Adrenal gland (tissue), 12 donors: ENCODE measurements around the gene RPL5. TPM values are rescaled to one million over a fixed set of nuclear protein-coding genes. Genes with fewer than 3 reads are reported as not detected.

Source experiments
- DNase-seq, 7 donors: peaks; one replicate each; pipeline ENCODE4 v3.0.0-alpha.2; 2019 to 2020
- H3K27ac ChIP-seq, 5 donors: fragments of 200-600 bp; sonication (generic) in 4 of 5; 1 replicate in 3 of 5; 2 replicates in 2 of 5; pipeline versions ENCODE4 v1.5.1 to v1.8.0; 2016 to 2020; ENCODE audit warnings: mild to moderate bottlenecking in 1 of 5
- H3K27me3 ChIP-seq: fragments of 200-600 bp; 2 replicates; pipeline ENCODE4 v1.8.0; 2021
- H3K36me3 ChIP-seq, 2 donors: fragments of 200-600 bp; replicated peaks in 1 of 2; 1 replicate in 1 of 2; 2 replicates in 1 of 2; pipeline versions ENCODE4 v1.5.1 to v1.8.0; 2018 to 2022
- H3K4me1 ChIP-seq, 2 donors: fragments of 200-600 bp; replicated peaks in 1 of 2; 1 replicate in 1 of 2; 2 replicates in 1 of 2; pipeline versions ENCODE4 v1.5.1 to v1.8.0; 2018 to 2021
- H3K4me3 ChIP-seq, 4 donors: fragments of 200-600 bp; sonication (generic) in 3 of 4; one replicate each; pipeline ENCODE4 v1.5.1; 2016 to 2018
- H3K9me3 ChIP-seq, 3 donors: fragments of 200-600 bp; sonication (generic) in 1 of 3; replicated peaks in 1 of 3; 1 replicate in 2 of 3; 2 replicates in 1 of 3; pipeline versions ENCODE4 v1.5.1 to v1.8.0; 2016 to 2021
- CTCF ChIP-seq, 6 experiments: fragments of 450-650 bp in 4 of 6; fragments of 200-600 bp in 2 of 6; sonication (generic) in 1 of 6; IDR thresholded peaks; 1 replicate in 5 of 6; 2 replicates in 1 of 6; pipeline versions ENCODE4 v1.5.1 to v1.8.0; 2016 to 2021; ENCODE audit warnings: antibody characterized with exemption in 6 of 6, mild to moderate bottlenecking in 2 of 6, moderate library complexity in 1 of 6
- POLR2A ChIP-seq, 2 donors: fragments of 450-650 bp; IDR thresholded peaks; one replicate each; pipeline ENCODE4 v1.6.1; 2017; ENCODE audit warnings: antibody characterized with exemption in 2 of 2, mild to moderate bottlenecking in 2 of 2, moderate library complexity in 1 of 2
- WGBS, 4 donors: extraction: QIAGEN DNeasy Blood & Tissue Kit in 2 of 4; methylation state at CpG; one replicate each; pipeline versions ENCODE4 v1.1.5 to v1.1.7; 2013 to 2017; 5-methylcytosine and 5-hydroxymethylcytosine counted together
- intact Hi-C, 2 donors: fragments of 100-400 bp; cut with DNase I; formaldehyde crosslinking; loops; one replicate each; pipeline versions ENCODE4 v1.14.1 to v1.15.0; 2022 to 2023
- polyA plus RNA-seq, 3 donors: library from polyadenylated mRNA; stranded (reverse); fragments of 200-250 nt in 2 of 3; fragments of 350-450 nt in 1 of 3; fragmentation: Illumina TruSeq in 1 of 3; extraction: RNeasy Lipid Tissue Mini Kit (QIAGEN cat#74804) in 1 of 3; gene quantifications; one replicate each; pipeline ENCODE4 v1.2.3, GENCODE V29; 2013 to 2014
- total RNA-seq, 9 donors: library from RNA; depleted of rRNA in 4 of 9; stranded (reverse); fragments of >200 nt in 4 of 9; fragments of 120-200 nt in 1 of 9; fragmentation: NEBNext Ultra II Directional in 1 of 9; extraction: Animal tissue kit (Norgen Biotek cat#: 25700) in 1 of 9; gene quantifications; one replicate each; pipeline versions ENCODE4 v1.1.0 to v1.2.4, GENCODE V29; 2013 to 2023
- donor health status: healthy with polysubstance abuse.
- donor health status: Bipolar disorder and iron deficiency.
- donor health status: DM: yes; HTN: yes; CAD: no.
- donor health status: DM: no; HTN: no; CAD: no.
- donor health status: DM: no; HTN: no; CAD: no.
- donor health status: DM: yes; HTN: yes; CAD: no.

Gene RPL5
- total and polyA plus RNA-seq, 12 donors: 659 to 5,145 (median 1,306) TPM

GRCh38 chr1:92845908-92846307, 14.1 kb downstream of the RPL5 start:
- no peaks in the 10 kb centered on the region for H3K4me1 ChIP-seq
- H3K4me3 ChIP-seq: no peak overlapping the region
- no peaks in the 10 kb centered on the region for H3K9me3 ChIP-seq
- 59 to 75% (median 63%) methylated on average over 3 of the region's 3 CpGs for WGBS, 4 donors
- H3K27me3 ChIP-seq: no peaks in the 10 kb centered on the region
- no peak for TF ChIP-seq POLR2A (IDR thresholded peaks at IDR 0.05)
- no peak for TF ChIP-seq CTCF (IDR thresholded peaks at IDR 0.05)
- H3K27ac ChIP-seq: no peak overlapping the region
- DNase-seq: no peak
- intact Hi-C loops: no loop called here
- peaks cover 0 to 32% of the 10 kb centered on the region in 2 donors for H3K36me3 ChIP-seq

GRCh38 chr1:92848201-92848600, 16.4 kb downstream of the RPL5 start:
- no peaks in the 10 kb centered on the region for H3K27me3 ChIP-seq
- no peak overlapping the region for H3K27ac ChIP-seq
- peaks cover 0 to 9% of the 10 kb centered on the region in 2 donors for H3K36me3 ChIP-seq
- 83 to 91% (median 88%) methylated on average over 4 of the region's 4 CpGs for WGBS, 4 donors
- no peak for TF ChIP-seq CTCF (IDR thresholded peaks at IDR 0.05)
- no peak for TF ChIP-seq POLR2A (IDR thresholded peaks at IDR 0.05)
- no peak overlapping the region for H3K4me3 ChIP-seq
- H3K9me3 ChIP-seq: no peaks in the 10 kb centered on the region
- H3K4me1 ChIP-seq: no peaks in the 10 kb centered on the region
- intact Hi-C loops: no loop called here
- no peak for DNase-seq

GRCh38 chr1:92850019-92850418, 18.2 kb downstream of the RPL5 start:
- no peak overlapping the region for H3K27ac ChIP-seq
- intact Hi-C loops: loop anchor here in 1 of 2 donors (10.0 kb wide), 1 partner anchor 115 kb away; the partner anchor contains the start of gene DIPK1A
- no peaks in the 10 kb centered on the region for H3K4me1 ChIP-seq
- no peak overlapping the region for H3K4me3 ChIP-seq
- no peak for DNase-seq
- H3K9me3 ChIP-seq: no peaks in the 10 kb centered on the region
- no peaks in the 10 kb centered on the region for H3K27me3 ChIP-seq
- 96 to 100% (median 98%) methylated on average over 3 of the region's 3 CpGs for WGBS, 4 donors
- H3K36me3 ChIP-seq: no peaks in the 10 kb centered on the region
- TF ChIP-seq POLR2A (IDR thresholded peaks at IDR 0.05): no peak
- TF ChIP-seq CTCF (IDR thresholded peaks at IDR 0.05): no peak

GRCh38 chr1:92851729-92852128, 19.9 kb downstream of the RPL5 start:
- H3K27ac ChIP-seq: no peak overlapping the region
- H3K4me3 ChIP-seq: no peak overlapping the region
- intact Hi-C loops: loop anchor here in 1 of 2 donors (10.0 kb wide), 1 partner anchor 113 kb away; the partner anchor contains the start of gene DIPK1A
- H3K4me1 ChIP-seq: no peaks in the 10 kb centered on the region
- H3K27me3 ChIP-seq: no peaks in the 10 kb centered on the region
- no peak for DNase-seq
- no peaks in the 10 kb centered on the region for H3K36me3 ChIP-seq
- TF ChIP-seq CTCF (IDR thresholded peaks at IDR 0.05) (no peak), POLR2A (IDR thresholded peaks at IDR 0.05) (no peak)
- 76 to 89% (median 86%) methylated on average over 2 of the region's 2 CpGs for WGBS, 4 donors
- no peaks in the 10 kb centered on the region for H3K9me3 ChIP-seq
